ENCODE measurements around the gene ACSF3.

ACSF3 gene

DNA sequence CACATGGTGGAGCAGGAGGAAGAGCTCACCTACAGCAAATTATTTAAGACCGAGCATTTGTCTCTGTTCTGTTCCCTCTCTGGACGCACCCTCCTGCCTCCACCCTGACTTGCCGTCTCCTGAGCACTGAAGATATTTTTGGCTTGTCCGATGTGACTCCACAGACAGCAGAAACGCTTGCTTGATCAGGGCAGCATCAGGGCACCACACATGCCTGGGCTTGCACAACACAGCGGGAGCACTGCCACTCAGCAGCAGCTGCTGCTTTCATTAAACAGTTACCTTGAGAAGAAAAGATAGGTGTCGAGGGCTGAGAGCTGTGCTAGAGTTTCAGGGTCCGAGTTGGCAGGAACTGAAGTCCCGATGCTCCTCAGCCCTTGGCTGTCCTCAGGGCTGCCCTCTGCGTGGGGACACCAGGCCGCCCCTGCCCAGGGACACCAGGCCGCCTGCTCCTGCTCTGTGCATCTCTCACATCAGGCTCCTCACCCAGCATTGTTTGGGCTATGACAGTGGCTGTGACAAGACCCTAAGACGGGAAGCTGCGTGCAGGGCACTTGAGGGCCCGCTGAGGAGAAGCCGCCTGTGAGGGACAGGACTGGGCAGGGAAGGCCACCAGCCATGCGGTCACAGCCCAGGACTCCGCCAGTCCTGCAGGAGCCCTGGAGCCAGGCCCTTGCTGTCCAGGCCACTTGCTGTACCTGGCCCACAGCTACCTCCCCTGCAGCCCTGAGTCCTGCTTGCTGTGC lies 56.6 kb downstream of the ACSF3 start:
- no peaks in the 10 kb centered on the region for H3K27me3 ChIP-seq (replicated peaks; ENCODE audit: control insufficient read depth, insufficient read depth, low read length)
- no peak for DNase-seq (ENCODE audit: extremely low read depth, insufficient read length)
- H3K4me3 ChIP-seq (replicated peaks; ENCODE audit: low read depth, low read length): no peak overlapping the region
- peaks cover 22% of the 10 kb centered on the region for H3K36me3 ChIP-seq (ENCODE audit: control insufficient read depth, insufficient read depth, low read length)
- TF ChIP-seq, protein P1, sequence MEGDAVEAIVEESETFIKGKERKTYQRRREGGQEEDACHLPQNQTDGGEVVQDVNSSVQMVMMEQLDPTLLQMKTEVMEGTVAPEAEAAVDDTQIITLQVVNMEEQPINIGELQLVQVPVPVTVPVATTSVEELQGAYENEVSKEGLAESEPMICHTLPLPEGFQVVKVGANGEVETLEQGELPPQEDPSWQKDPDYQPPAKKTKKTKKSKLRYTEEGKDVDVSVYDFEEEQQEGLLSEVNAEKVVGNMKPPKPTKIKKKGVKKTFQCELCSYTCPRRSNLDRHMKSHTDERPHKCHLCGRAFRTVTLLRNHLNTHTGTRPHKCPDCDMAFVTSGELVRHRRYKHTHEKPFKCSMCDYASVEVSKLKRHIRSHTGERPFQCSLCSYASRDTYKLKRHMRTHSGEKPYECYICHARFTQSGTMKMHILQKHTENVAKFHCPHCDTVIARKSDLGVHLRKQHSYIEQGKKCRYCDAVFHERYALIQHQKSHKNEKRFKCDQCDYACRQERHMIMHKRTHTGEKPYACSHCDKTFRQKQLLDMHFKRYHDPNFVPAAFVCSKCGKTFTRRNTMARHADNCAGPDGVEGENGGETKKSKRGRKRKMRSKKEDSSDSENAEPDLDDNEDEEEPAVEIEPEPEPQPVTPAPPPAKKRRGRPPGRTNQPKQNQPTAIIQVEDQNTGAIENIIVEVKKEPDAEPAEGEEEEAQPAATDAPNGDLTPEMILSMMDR (IDR thresholded peaks at IDR 0.05; ENCODE audit: insufficient read depth, low read length, poor library complexity, severe bottlenecking): no peak

DNA sequence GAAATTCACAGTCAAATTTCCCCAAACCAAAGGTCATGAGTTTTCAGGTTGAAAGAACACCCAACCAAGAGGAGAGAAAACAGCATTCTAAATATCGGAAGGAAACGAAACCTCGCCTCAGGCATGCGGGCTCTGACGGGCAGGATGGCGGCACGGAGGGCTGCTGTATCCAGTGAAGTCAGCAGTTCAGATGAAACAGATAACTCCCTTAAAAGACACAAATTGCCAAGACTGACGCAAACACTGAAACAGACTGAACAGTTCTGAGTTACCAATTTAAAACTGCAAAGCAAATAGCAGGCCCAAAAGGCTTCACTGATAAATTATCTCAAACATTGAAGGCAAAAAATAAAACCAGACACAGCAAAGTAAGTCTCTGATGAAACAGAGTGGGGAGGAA lies 57.3 kb downstream of the ACSF3 start:
- H3K27me3 ChIP-seq (replicated peaks; ENCODE audit: control insufficient read depth, insufficient read depth, low read length): no peaks in the 10 kb centered on the region
- TF ChIP-seq, protein P1 (IDR thresholded peaks at IDR 0.05; ENCODE audit: insufficient read depth, low read length, poor library complexity, severe bottlenecking): no peak
- peaks cover 19% of the 10 kb centered on the region for H3K36me3 ChIP-seq (ENCODE audit: control insufficient read depth, insufficient read depth, low read length)
- DNase-seq (ENCODE audit: extremely low read depth, insufficient read length): no peak
- no peak overlapping the region for H3K4me3 ChIP-seq (replicated peaks; ENCODE audit: low read depth, low read length)

DNA sequence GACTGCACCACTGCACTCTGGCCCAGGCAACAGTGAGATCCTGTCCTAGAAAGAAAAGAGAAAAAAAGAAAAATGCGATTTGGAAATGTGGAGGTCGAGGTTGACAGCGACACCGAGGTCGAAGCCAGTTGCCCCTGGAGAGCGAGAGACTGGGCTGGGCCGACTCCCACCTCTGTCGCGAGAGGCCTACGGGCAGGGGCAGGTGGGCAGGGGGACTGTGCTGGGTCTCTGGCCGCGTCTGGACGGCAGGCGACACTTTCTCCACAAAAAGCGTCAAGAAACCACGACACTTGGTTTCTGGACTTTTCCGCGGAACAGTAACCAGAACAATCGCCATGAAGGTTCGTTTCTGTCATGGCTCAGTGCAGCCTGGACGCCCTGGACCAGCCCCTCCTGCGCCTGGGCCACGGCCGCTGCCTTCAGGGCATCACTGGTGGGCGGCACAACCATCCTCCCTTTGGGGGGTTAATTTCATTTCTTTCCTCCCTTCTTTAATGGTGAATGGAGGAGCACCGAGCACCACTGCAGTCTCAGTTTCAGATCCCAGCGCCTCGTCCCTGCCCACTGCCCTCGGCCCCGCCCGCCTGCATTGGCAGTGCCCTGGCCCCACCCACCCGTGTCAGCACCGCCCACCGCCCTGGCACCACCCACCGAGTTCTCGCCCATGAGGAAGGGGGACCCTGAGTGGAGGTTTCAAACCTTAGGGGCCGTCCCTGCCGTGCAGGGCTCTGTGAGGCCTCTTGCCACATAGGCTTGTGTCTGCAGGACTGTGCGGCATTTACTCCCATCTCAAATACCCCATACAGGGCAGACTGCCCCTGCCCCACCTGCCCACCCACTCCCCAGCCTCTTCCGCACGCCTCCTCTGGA lies 59.4 kb downstream of the ACSF3 start:
- peaks cover 16% of the 10 kb centered on the region for H3K36me3 ChIP-seq (ENCODE audit: control insufficient read depth, insufficient read depth, low read length)
- H3K27me3 ChIP-seq (replicated peaks; ENCODE audit: control insufficient read depth, insufficient read depth, low read length): no peaks in the 10 kb centered on the region
- no peak overlapping the region for H3K4me3 ChIP-seq (replicated peaks; ENCODE audit: low read depth, low read length)
- DNase-seq (ENCODE audit: extremely low read depth, insufficient read length): no peak
- TF ChIP-seq, protein P1 (IDR thresholded peaks at IDR 0.05; ENCODE audit: insufficient read depth, low read length, poor library complexity, severe bottlenecking): no peak

DNA sequence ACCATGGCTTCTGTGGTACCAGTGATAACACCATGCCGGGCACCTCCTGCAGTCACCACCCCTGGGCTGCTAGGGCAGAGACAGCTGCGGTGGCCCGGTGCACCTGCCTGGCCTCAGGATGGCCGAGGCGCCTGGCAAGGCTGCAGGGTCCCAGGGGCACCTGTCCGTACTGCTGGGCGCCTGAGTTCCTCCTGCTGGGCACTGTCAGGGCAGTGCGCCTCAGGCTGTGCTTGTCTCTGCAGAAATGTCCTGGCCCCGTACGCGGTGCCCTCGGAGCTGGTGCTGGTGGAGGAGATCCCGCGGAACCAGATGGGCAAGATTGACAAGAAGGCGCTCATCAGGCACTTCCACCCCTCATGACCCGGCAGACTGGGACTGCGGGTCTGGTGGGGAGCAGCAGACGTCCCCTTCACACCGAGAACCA lies 60.2 kb downstream of the ACSF3 start:
- TF ChIP-seq, protein P1 (IDR thresholded peaks at IDR 0.05; ENCODE audit: insufficient read depth, low read length, poor library complexity, severe bottlenecking): no peak
- DNase-seq (ENCODE audit: extremely low read depth, insufficient read length): no peak

DNA sequence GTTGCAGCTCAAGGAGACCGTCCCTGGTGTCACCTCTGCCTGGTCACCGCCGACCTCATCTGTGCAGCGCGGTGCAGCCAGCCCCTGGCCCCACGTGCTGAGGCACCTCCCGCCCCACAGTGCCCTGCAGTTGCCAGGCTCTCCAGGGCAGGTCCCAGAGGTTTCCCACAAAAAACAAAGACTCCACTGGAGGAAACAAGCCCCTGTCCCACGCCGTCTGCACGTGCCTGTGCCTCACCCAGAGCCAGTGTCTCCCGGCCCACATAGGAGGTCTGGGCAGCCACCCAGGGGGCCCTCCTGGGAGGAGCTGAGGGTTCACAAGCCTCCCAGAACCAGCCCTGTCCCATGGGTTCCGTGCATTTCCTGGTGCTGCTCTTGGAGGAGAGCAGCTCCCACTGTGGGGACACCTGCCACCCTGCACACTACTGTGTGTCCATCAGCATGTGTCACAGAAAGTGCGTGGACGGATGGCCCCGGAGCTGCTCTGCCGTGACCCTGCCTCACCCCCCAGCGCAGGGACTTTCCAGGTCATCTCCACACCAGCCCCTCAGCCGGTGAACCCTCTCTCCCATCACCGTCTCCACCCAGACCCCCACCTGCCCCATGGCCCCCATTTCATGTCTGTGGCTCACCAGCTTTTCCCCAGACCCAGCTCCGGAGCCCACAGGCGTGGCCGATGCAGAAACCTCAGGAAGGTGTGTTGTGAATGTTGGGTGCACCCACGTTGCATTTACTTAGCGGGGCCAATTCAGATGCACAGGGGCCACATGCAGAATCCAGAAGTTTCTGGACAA lies 60.9 kb downstream of the ACSF3 start:
- TF ChIP-seq, protein P1 (IDR thresholded peaks at IDR 0.05; ENCODE audit: insufficient read depth, low read length, poor library complexity, severe bottlenecking): no peak
- Histone ChIP-seq H3K27me3 (replicated peaks; ENCODE audit: control insufficient read depth, insufficient read depth, low read length) (no peaks in the 10 kb centered on the region), H3K36me3 (ENCODE audit: control insufficient read depth, insufficient read depth, low read length) (peaks cover 7% of the 10 kb centered on the region), H3K4me3 (replicated peaks; ENCODE audit: low read depth, low read length) (no peak overlapping the region)
- DNase-seq (ENCODE audit: extremely low read depth, insufficient read length): no peak

More for the DNA sequence above, 60.2 kb downstream of the ACSF3 start:
- Histone ChIP-seq H3K27me3 (replicated peaks; ENCODE audit: control insufficient read depth, insufficient read depth, low read length) (no peaks in the 10 kb centered on the region), H3K36me3 (ENCODE audit: control insufficient read depth, insufficient read depth, low read length) (peaks cover 10% of the 10 kb centered on the region), H3K4me3 (replicated peaks; ENCODE audit: low read depth, low read length) (no peak overlapping the region)
